Cardiac fibroblast (primary cell): ENCODE measurements around the gene IGIP.
"Not testable (repeated sequence)": the region's sequence is repeated elsewhere in the genome, so short reads cannot be mapped to it uniquely, and the experiment has no call there.

Experiments
- DNase-seq, 2 donors: peaks; one replicate each; pipeline versions ENCODE4 v3.0.0 to v3.0.0-alpha.2; 2010; ENCODE audit warnings: low read depth in 2 of 2
- H3K4me3 ChIP-seq, 2 donors: replicated peaks in 1 of 2; 1 replicate in 1 of 2; 2 replicates in 1 of 2; pipeline ENCODE4 v1.5.1; 2011; ENCODE audit warnings: low read depth in 2 of 2, low read length in 2 of 2, mild to moderate bottlenecking in 2 of 2, moderate library complexity in 1 of 2
- CTCF ChIP-seq: IDR thresholded peaks from one replicate; pipeline ENCODE4 v1.5.1; 2011; ENCODE audit warnings: low read depth, mild to moderate bottlenecking, low read length, inconsistent platforms

Gene IGIP

GRCh38 chr5:140152022-140152999 is 26.6 kb downstream of the IGIP start:
- no peak for TF ChIP-seq CTCF
- no peak for DNase-seq
- H3K4me3 ChIP-seq: no peak overlapping the region

- TF ChIP-seq CTCF: no peak
- H3K4me3 ChIP-seq: no peak overlapping the region
- no peak for DNase-seq
These were observed 27.5 kb downstream of the IGIP start for GRCh38 chr5:140153255-140153654.

GRCh38 chr5:140153905-140154304 is 28.2 kb downstream of the IGIP start:
- DNase-seq: no peak
- TF ChIP-seq CTCF: no peak
- H3K4me3 ChIP-seq: no peak overlapping the region

GRCh38 chr5:140154710-140155381 is 29.1 kb downstream of the IGIP start:
- not testable (repeated sequence) for H3K4me3 ChIP-seq, DNase-seq

GRCh38 chr5:140157032-140157781 is 31.5 kb downstream of the IGIP start:
- peak overlapping the region; percentile 30 to 42 for H3K4me3 ChIP-seq
- peak; percentile 84 to 86 for DNase-seq
- peak; percentile 91 for TF ChIP-seq CTCF

GRCh38 chr5:140159014-140159927 is 33.5 kb downstream of the IGIP start:
- no peak for DNase-seq
- no peak for TF ChIP-seq CTCF
- H3K4me3 ChIP-seq: no peak overlapping the region
